ENCODE results near the gene MSL2. TPM values are rescaled to one million over a fixed set of nuclear protein-coding genes. Genes with fewer than 3 reads are reported as not detected.
A peak's percentile ranks its signal among the peaks of the same experiment; 100 is the strongest.
"Not testable (repeated sequence)": the region's sequence is repeated elsewhere in the genome, so short reads cannot be mapped to it uniquely, and the experiment has no call there.

MSL2 gene
- total RNA-seq, 1 experiment from 2014 or later, result 28.5 TPM

GRCh38 chr3:136171097-136171542 is 25.0 kb downstream of the MSL2 start:
- ChIA-PET POLR2A (no interaction called here), CTCF (no interaction called here)
- Histone ChIP-seq H3K9me3 (no peaks in the 10 kb centered on the region), H3K4me3 (ENCODE audit: low read depth, low read length) (no peak overlapping the region), H3K4me1 (no peaks in the 10 kb centered on the region; the same call in 1 of the 2 replicates), H3K27me3 (replicated peaks; ENCODE audit: control insufficient read depth, insufficient read depth, low read length) (no peaks in the 10 kb centered on the region), H3K36me3 (ENCODE audit: control insufficient read depth, insufficient read depth, low read length) (no peaks in the 10 kb centered on the region)
- H3K9me3 Mint-ChIP-seq (ENCODE audit: unreplicated experiment), result no peaks in the 10 kb centered on the region
- BruUV-seq (replicated peaks), result no TSS peak
- H3K4me1 Mint-ChIP-seq (ENCODE audit: low read depth, unreplicated experiment), result no peaks in the 10 kb centered on the region
- H3K36me3 Mint-ChIP-seq (ENCODE audit: insufficient read depth, unreplicated experiment), result no peaks in the 10 kb centered on the region
- H3K27me3 Mint-ChIP-seq (ENCODE audit: insufficient read depth, unreplicated experiment), result no peaks in the 10 kb centered on the region
- TF ChIP-seq, protein P1, sequence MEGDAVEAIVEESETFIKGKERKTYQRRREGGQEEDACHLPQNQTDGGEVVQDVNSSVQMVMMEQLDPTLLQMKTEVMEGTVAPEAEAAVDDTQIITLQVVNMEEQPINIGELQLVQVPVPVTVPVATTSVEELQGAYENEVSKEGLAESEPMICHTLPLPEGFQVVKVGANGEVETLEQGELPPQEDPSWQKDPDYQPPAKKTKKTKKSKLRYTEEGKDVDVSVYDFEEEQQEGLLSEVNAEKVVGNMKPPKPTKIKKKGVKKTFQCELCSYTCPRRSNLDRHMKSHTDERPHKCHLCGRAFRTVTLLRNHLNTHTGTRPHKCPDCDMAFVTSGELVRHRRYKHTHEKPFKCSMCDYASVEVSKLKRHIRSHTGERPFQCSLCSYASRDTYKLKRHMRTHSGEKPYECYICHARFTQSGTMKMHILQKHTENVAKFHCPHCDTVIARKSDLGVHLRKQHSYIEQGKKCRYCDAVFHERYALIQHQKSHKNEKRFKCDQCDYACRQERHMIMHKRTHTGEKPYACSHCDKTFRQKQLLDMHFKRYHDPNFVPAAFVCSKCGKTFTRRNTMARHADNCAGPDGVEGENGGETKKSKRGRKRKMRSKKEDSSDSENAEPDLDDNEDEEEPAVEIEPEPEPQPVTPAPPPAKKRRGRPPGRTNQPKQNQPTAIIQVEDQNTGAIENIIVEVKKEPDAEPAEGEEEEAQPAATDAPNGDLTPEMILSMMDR (IDR thresholded peaks at IDR 0.05; ENCODE audit: insufficient read depth in 1 of 2, low read depth in 1 of 2, low read length in 1 of 2, severe bottlenecking in 1 of 2, unreplicated experiment in 1 of 2), result no peak
- DNase-seq, result no peak
- intact Hi-C loops (cut with micrococcal nuclease; ENCODE audit: unreplicated experiment), result no loop called here
- H3K27ac Mint-ChIP-seq (ENCODE audit: unreplicated experiment), result no peak overlapping the region
- no peak overlapping the region for H3K4me3 Mint-ChIP-seq (ENCODE audit: unreplicated experiment)

GRCh38 chr3:136168236-136168635 is 27.9 kb downstream of the MSL2 start:
- CTCF ChIA-PET; H3K27ac Mint-ChIP-seq (ENCODE audit: unreplicated experiment); DNase-seq; H3K27me3 Mint-ChIP-seq (ENCODE audit: insufficient read depth, unreplicated experiment); H3K4me1 Mint-ChIP-seq (ENCODE audit: low read depth, unreplicated experiment); intact Hi-C loops (cut with micrococcal nuclease; ENCODE audit: unreplicated experiment); POLR2A ChIA-PET; H3K27me3 ChIP-seq (replicated peaks; ENCODE audit: control insufficient read depth, insufficient read depth, low read length); BruUV-seq (replicated peaks); H3K9me3 ChIP-seq; H3K9me3 Mint-ChIP-seq (ENCODE audit: unreplicated experiment); H3K36me3 Mint-ChIP-seq (ENCODE audit: insufficient read depth, unreplicated experiment); H3K4me3 Mint-ChIP-seq (ENCODE audit: unreplicated experiment); H3K4me3 ChIP-seq (ENCODE audit: low read depth, low read length); H3K36me3 ChIP-seq (ENCODE audit: control insufficient read depth, insufficient read depth, low read length); H3K4me1 ChIP-seq: not testable (repeated sequence)

DNA sequence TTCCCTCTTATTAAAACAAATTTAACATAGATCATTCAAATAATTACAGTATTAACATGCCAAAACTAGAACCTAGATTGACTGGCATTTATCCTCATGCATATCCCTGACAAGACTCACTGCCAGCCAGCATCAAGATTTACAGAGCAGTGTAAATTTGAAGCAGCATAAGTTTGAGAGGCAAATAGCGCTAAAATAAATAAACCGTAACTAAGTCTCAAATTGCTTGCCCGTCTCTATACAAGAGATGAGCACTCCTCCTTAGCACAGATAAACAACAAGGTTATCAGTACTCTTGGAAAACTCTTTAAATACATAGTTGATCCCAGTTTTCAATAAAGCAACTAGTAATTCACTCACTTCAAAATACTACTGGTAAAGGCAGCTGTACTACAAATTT is 29.6 kb downstream of the MSL2 start:
- no peaks in the 10 kb centered on the region for H3K27me3 Mint-ChIP-seq (ENCODE audit: insufficient read depth, unreplicated experiment)
- no peak overlapping the region for H3K27ac Mint-ChIP-seq (ENCODE audit: unreplicated experiment)
- no peak overlapping the region for H3K4me3 Mint-ChIP-seq (ENCODE audit: unreplicated experiment)
- POLR2A ChIA-PET, result no interaction called here
- CTCF ChIA-PET, result no interaction called here
- H3K4me3 ChIP-seq (ENCODE audit: low read depth, low read length), result no peak overlapping the region
- intact Hi-C loops (cut with micrococcal nuclease; ENCODE audit: unreplicated experiment), result no loop called here
- peaks cover 7% of the 10 kb centered on the region for H3K4me1 Mint-ChIP-seq (ENCODE audit: low read depth, unreplicated experiment)
- no peaks in the 10 kb centered on the region; the same call in 1 of the 2 replicates for H3K4me1 ChIP-seq
- BruUV-seq (replicated peaks), result no TSS peak
- TF ChIP-seq, protein P1 (IDR thresholded peaks at IDR 0.05; ENCODE audit: insufficient read depth in 1 of 2, low read depth in 1 of 2, low read length in 1 of 2, severe bottlenecking in 1 of 2, unreplicated experiment in 1 of 2), result no peak
- no peak for DNase-seq
- no peaks in the 10 kb centered on the region for H3K36me3 ChIP-seq (ENCODE audit: control insufficient read depth, insufficient read depth, low read length)
- H3K36me3 Mint-ChIP-seq (ENCODE audit: insufficient read depth, unreplicated experiment), result no peaks in the 10 kb centered on the region
- no peaks in the 10 kb centered on the region for H3K9me3 ChIP-seq
- H3K9me3 Mint-ChIP-seq (ENCODE audit: unreplicated experiment), result no peaks in the 10 kb centered on the region
- no peaks in the 10 kb centered on the region for H3K27me3 ChIP-seq (replicated peaks; ENCODE audit: control insufficient read depth, insufficient read depth, low read length)

DNA sequence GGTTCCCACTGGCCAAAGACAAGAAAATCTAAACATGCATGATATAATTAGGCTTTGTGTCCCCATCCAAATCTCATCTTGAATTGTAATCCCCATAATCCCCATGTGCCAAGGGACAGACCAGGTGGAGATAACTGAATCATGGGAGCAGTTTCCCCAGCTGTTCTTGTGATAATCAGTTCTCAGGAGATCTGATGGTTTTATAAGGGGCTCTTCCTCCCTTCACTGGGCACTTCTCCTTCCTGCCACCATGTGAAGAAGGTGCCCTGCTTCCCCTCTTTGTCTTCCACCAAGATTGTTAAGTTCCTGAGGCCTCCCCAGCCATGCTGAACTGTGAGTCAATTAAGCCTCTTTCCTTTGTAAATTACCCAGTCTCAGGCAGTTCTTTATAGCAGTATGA is 32.5 kb downstream of the MSL2 start:
- H3K4me1 ChIP-seq; H3K27me3 Mint-ChIP-seq (ENCODE audit: insufficient read depth, unreplicated experiment); H3K9me3 ChIP-seq; H3K36me3 Mint-ChIP-seq (ENCODE audit: insufficient read depth, unreplicated experiment); H3K36me3 ChIP-seq (ENCODE audit: control insufficient read depth, insufficient read depth, low read length); BruUV-seq (replicated peaks); H3K4me3 ChIP-seq (ENCODE audit: low read depth, low read length); CTCF ChIA-PET; intact Hi-C loops (cut with micrococcal nuclease; ENCODE audit: unreplicated experiment); H3K27me3 ChIP-seq (replicated peaks; ENCODE audit: control insufficient read depth, insufficient read depth, low read length); POLR2A ChIA-PET; DNase-seq; H3K4me3 Mint-ChIP-seq (ENCODE audit: unreplicated experiment); H3K9me3 Mint-ChIP-seq (ENCODE audit: unreplicated experiment): not testable (repeated sequence)
- Mint-ChIP-seq H3K4me1 (ENCODE audit: low read depth, unreplicated experiment) (peaks cover 15% of the 10 kb centered on the region), H3K27ac (ENCODE audit: unreplicated experiment) (peak overlapping the region; percentile 53)

All from Caco-2 (cell line).